ENCODE measurements around the gene NEU1. TPM values are rescaled to one million over a fixed set of nuclear protein-coding genes. Genes with fewer than 3 reads are reported as not detected.
"Not testable (repeated sequence)": the region's sequence is repeated elsewhere in the genome, so short reads cannot be mapped to it uniquely, and the experiment has no call there.

Gene NEU1
- total and polyA plus RNA-seq, 2 of the 8 experiments (the other 6 are each of a cell fraction or from before 2014, with no cell fraction given): 41.2 to 72.1 TPM

GRCh38 chr6:31857774-31858173 is 4.8 kb downstream of the NEU1 start:
- H2BK120ac ChIP-seq (replicated peaks; ENCODE audit: low read depth, low read length); H2AFZ ChIP-seq (ENCODE audit: low read length); H4K20me1 ChIP-seq (replicated peaks in 1 of 2; ENCODE audit: control insufficient read depth in 1 of 2, insufficient read depth in 2 of 2, low read length in 2 of 2); FAIRE-seq; H3K56ac ChIP-seq (replicated peaks; ENCODE audit: insufficient read length, low read depth, low read length); H2BK20ac ChIP-seq (ENCODE audit: low read length); H4K8ac ChIP-seq (ENCODE audit: extremely low read depth, insufficient read depth, low read length); H2BK5ac ChIP-seq (ENCODE audit: low read depth, low read length); H3K27me3 ChIP-seq (replicated peaks in 1 of 4; ENCODE audit: control insufficient read depth in 3 of 4, extremely low read depth in 1 of 4, insufficient read depth in 3 of 4, low read length in 3 of 4); H3K27ac ChIP-seq (ENCODE audit: low read depth, low read length); H3K23me2 ChIP-seq (ENCODE audit: low read depth, low read length); H3K18ac ChIP-seq (ENCODE audit: extremely low read depth, low read length); H3K14ac ChIP-seq (ENCODE audit: insufficient read length); H2BK12ac ChIP-seq (ENCODE audit: low read depth, low read length); DNase-seq (ENCODE audit: low read depth in 1 of 2, low spot score in 2 of 2); H3K9ac ChIP-seq (replicated peaks in 1 of 4; ENCODE audit: extremely low read depth in 1 of 4, low read depth in 3 of 4, low read length in 3 of 4); H3K4me1 ChIP-seq (replicated peaks in 1 of 4; ENCODE audit: control insufficient read depth in 3 of 4, insufficient read depth in 4 of 4, low read length in 3 of 4); H3K4ac ChIP-seq (replicated peaks; ENCODE audit: insufficient read length, low read depth, low read length); H3K9me3 ChIP-seq (ENCODE audit: insufficient read depth in 2 of 2, low read depth in 1 of 2, low read length in 1 of 2); H3K4me3 ChIP-seq (ENCODE audit: extremely low read depth in 1 of 4, insufficient read depth in 2 of 4, low read depth in 3 of 4, low read length in 4 of 4); H2AK5ac ChIP-seq (ENCODE audit: low read depth, low read length); H3K79me1 ChIP-seq (ENCODE audit: low read depth, low read length); H4K5ac ChIP-seq (ENCODE audit: insufficient read length, low read depth, low read length); H3K4me2 ChIP-seq (ENCODE audit: insufficient read depth in 1 of 2, low read depth in 2 of 2, low read length in 2 of 2); H3K23ac ChIP-seq (ENCODE audit: insufficient read length); H4K91ac ChIP-seq (replicated peaks; ENCODE audit: insufficient read length, low read length); H3K79me2 ChIP-seq (ENCODE audit: control insufficient read depth in 1 of 2, insufficient read depth in 2 of 2, low read length in 2 of 2); H2BK15ac ChIP-seq (ENCODE audit: low read length): not testable (repeated sequence)
- H3K36me3 ChIP-seq (ENCODE audit: control insufficient read depth in 2 of 4, insufficient read depth in 4 of 4, low read length in 3 of 4): peaks cover 3 to 17% (median 4%) of the 10 kb centered on the region in 4 experiments; a peak in 7 of 8 replicates
- CTCF ChIA-PET (ENCODE audit: partially characterized antibody): interaction anchor here (1.2 to 1.5 kb wide), 2 partner anchors 11 to 14 kb away, joined by 3 to 4 read pairs; no protein-coding TSS in a partner anchor
- POLR2A ChIA-PET (ENCODE audit: partially characterized antibody): interaction anchor here (1.6 to 6.5 kb wide), 3 partner anchors 12 to 30 kb away, joined by 5 to 93 read pairs (median 34); partner anchors contain the start of gene HSPA1B
- WGBS, 2 experiments (ENCODE audit: extremely low coverage in 1 of 2, insufficient coverage in 1 of 2, insufficient read length in 1 of 2, insufficient replicate concordance in 2 of 2, low coverage in 1 of 2, low lambda C conversion rate in 2 of 2, missing lambda C conversion rate in 1 of 2): 91% methylated on average over 8 of the region's 8 CpGs; no CpG with 5 or more reads in 1 of the 2 experiments
